ENCODE measurements around the gene KHDC1L. TPM values are rescaled to one million over a fixed set of nuclear protein-coding genes. Genes with fewer than 3 reads are reported as not detected.

The KHDC1L gene, protein sequence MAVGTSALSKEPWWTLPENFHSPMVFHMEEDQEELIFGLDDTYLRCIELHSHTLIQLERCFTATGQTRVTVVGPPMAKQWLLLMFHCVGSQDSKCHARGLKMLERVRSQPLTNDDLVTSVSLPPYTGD
- 1.8 TPM in 1 of 2 replicates, not detected in the other for polyA plus RNA-seq

DNA sequence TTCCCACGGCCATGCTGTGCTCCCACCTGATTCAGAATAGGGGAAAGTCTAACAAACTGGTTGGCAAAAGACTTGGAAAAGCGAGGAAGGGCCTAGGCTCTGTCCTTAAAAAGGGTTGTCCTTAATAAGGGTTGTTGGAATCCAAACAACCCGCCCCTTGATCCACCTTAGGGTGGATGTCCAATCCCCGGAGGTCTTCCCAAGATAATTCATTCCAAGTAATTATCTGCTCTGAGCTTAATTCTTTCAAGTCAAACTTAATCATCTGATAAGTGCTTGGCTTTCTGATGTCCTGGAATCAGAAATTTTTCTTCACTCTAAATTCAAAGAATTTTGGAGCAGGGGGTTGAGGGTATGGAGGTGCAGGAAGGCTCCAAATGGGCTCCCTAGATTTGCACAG lies at the start of gene KHDC1L:
Gene KHDC1L (minus strand): TSS at position 101 of the 400 bp plus-strand sequence. CDS start 88 bp downstream, at position 13.

DNA sequence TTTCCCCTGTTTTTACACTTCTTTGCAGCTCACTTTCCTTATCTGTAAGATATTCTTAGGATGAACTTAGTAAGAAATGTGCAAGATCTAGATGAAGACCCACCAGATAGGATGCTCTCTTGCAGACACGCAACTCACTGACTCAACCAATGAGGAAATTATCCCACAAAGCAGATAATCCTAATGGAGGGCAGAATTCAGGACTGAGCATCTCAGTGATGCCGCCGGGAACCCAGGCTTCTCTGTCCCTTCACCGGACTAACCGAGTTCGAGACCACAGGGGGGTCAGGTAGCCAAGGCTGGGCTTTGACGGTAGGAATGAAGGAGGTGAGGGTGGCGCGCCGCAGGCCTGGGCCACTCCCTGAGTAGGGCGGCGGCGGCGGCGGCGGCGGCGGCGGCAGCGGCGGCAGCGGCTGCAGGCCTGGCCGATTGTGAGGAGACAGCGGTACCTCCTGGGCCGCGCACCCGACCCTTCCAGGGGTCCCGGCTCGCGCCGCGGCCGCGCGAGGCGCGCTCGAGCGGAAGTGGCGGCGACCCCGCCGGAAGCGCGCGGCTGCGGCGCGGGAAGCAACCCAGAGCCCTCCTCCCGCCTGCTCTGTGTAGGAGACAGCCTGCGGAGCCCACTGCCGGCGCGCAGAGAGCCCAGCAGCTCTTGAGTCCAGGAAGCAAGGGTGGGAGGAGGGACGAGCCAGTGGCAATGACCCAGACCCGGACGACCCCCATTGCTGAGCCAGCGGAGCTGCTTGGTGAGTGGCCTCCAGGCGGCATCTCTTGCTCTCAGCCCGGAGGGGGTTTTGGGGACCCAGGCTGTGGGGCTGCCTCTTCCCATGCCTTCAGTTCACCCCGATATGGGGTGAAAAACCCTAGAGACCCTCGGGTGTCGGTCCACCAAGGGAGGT lies 37.6 kb upstream of the KHDC1L start, which contains the start of gene KHDC1:
Gene KHDC1 (minus strand): TSS at position 526 of the 899 bp plus-strand sequence. CDS start 20,679 bp downstream, outside the sequence.

Other genes with a start within 250 kb of the KHDC1L start
- 17.0 and 23.6 TPM in 2 replicates for gene KHDC1, start 37.7 kb upstream of the KHDC1L start, polyA plus RNA-seq
- gene DPPA5, start 128.8 kb upstream of the KHDC1L start, polyA plus RNA-seq: not detected in 2 replicates
- gene KHDC3L, start 137.2 kb upstream of the KHDC1L start, polyA plus RNA-seq: not detected in 2 replicates
- gene OOEP, start 144.4 kb upstream of the KHDC1L start, polyA plus RNA-seq: not detected in 2 replicates
- not detected in 2 replicates for gene DDX43, start 169.3 kb upstream of the KHDC1L start, polyA plus RNA-seq
- gene CGAS, start 226.8 kb upstream of the KHDC1L start, polyA plus RNA-seq: 0.12 and 2.1 TPM in 2 replicates
- gene MTO1, start 236.2 kb upstream of the KHDC1L start, polyA plus RNA-seq: 39.1 and 46.0 TPM in 2 replicates

Measured in Purkinje cell (primary cell).